GM10248 (cell line): Measurements from ENCODE around the gene RUNX1.

ENCODE experiments used
- CTCF ChIA-PET: fragments of 300-600 bp; sonication (Branson Sonifier 250); formaldehyde crosslinking; extraction: SDS; loops from one replicate; lab custom pipeline; 2021; ENCODE audit warnings: antibody characterized with exemption; lab: Yijun Ruan, JAX
- POLR2A ChIA-PET: fragments of 350-650 bp; sonication (Branson Sonifier 250); formaldehyde crosslinking; extraction: SDS; loops from one replicate; lab custom pipeline; 2020; ENCODE audit warnings: antibody characterized with exemption; lab: Yijun Ruan, JAX
- DNase-seq: peaks from one replicate; pipeline ENCODE4 v3.0.0; 2012; ENCODE audit errors: extremely low spot score
- TF ChIP-seq, protein P1 (sequence below): IDR thresholded peaks from 2 replicates; pipeline ENCODE4 v1.5.1; 2012; ENCODE audit warnings: mild to moderate bottlenecking, low read depth; ENCODE audit errors: extremely low read depth, missing control alignments, control extremely low read depth

The RUNX1 gene

DNA sequence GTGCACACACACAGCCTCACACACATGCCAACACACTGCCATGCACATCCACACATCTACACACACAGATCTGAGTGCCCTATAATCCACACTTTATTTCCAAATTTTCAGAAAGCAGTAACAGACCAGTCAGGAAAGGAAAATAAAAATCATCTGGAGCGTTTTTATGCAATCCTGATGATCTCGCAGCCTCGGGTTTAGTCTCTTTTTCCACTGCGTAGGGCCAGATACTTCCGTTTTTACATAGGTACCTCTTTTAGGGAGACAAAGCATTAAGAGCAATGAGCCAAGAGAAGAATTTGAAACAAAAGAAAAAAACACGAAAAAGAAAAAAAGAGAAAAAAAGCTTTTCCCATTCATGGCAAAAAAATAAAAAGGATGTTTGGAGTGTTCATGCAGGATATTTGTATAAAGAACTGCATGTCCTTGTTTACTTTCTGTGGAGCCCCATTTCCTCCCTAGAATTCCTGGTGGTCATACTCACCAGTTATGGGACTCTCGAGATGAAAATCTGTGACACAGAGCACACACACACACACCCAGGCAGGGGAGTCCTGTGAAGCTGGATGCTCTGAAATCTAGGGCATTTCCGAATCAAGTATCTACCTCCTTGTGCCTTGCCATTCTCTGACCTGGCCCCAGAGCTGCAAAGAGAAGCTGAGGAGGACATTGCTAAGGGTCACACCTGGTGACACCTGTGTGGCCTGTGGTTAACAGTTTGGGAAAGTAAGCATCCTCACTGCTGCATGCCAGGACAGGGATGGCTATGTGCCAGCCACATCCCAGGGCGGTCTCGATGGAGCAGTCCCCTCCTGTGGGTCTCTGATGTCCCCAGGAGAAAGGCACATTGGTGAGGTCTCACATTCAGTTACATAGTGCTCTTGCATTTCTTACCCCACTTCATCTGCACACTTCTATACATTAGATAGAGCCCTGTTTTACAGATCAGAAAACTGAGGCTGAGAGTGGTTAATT, 83.6 kb downstream of the RUNX1 start:
- TF ChIP-seq, protein P1, sequence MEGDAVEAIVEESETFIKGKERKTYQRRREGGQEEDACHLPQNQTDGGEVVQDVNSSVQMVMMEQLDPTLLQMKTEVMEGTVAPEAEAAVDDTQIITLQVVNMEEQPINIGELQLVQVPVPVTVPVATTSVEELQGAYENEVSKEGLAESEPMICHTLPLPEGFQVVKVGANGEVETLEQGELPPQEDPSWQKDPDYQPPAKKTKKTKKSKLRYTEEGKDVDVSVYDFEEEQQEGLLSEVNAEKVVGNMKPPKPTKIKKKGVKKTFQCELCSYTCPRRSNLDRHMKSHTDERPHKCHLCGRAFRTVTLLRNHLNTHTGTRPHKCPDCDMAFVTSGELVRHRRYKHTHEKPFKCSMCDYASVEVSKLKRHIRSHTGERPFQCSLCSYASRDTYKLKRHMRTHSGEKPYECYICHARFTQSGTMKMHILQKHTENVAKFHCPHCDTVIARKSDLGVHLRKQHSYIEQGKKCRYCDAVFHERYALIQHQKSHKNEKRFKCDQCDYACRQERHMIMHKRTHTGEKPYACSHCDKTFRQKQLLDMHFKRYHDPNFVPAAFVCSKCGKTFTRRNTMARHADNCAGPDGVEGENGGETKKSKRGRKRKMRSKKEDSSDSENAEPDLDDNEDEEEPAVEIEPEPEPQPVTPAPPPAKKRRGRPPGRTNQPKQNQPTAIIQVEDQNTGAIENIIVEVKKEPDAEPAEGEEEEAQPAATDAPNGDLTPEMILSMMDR: no peak
- POLR2A ChIA-PET: no interaction called here
- DNase-seq: no peak
- CTCF ChIA-PET: interaction anchor here (1.2 to 1.3 kb wide), 2 partner anchors 11 to 15 kb away, joined by 3 to 4 read pairs; no protein-coding TSS in a partner anchor

DNA sequence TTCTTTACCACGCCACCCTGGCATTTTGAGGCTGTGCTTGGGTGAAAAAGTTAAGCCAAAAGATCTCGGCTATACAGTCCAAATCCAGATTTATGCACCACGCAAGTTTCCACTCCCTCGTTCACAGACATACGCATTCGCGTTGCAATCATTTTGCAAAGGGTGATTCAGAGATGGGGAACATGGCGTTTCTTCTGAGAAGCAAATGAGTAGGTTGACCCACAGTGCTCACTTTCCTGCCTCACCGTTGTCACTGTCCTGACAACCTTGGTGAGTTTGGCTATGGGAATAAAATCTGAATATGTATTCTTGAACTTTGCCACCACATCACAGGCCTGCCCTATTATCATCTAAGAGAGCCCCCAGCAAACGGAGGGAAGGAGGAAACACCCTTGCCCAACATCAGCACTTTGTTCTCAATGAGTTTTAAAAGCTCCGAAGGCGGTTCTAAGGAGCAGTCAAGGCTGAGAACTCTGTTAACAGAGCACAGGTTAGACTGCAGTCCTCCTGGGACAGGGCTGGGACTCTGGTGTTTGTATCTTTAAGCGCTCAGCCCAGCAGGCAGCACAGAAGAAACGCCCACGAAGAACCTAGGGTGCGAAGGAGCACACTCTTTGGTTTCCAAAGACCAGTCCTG, 86.4 kb downstream of the RUNX1 start:
- POLR2A ChIA-PET: no interaction called here
- CTCF ChIA-PET: interaction anchor here (1.1 kb wide), 1 partner anchor 21 kb away, joined by 3 read pairs; no protein-coding TSS in a partner anchor
- DNase-seq: no peak
- TF ChIP-seq, protein P1: no peak

DNA sequence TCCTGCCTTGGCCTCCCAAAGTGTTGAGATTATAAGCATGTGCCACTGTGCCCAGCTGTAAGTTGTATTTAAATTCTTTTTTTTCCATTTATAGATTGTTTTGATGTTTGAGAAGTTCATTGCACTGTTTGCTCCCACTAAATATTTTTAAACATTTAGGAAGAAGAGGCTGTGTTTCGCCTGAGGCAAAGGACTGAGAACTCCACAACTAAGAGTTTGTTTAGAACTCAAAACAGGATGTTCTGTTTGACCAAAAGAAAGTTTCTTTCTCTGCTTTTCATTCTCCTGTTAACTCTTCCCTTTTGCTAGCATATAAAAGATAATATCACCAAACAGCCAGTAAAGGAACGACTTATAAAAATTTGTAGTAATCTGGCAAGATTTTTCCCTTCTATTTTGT, 87.0 kb downstream of the RUNX1 start:
- ChIA-PET CTCF (interaction anchor here (1.2 kb wide), 1 partner anchor 20 kb away, joined by 3 read pairs; no protein-coding TSS in a partner anchor), POLR2A (no interaction called here)
- TF ChIP-seq, protein P1: no peak
- DNase-seq: no peak

GRCh38 chr21:34960687-34961086, 88.4 kb downstream of the RUNX1 start:
- ChIA-PET POLR2A (no interaction called here), CTCF (interaction anchor here (0.7 to 1.3 kb wide), 3 partner anchors 19 to 28 kb away, joined by 3 to 5 read pairs (median 3); no protein-coding TSS in a partner anchor)
- DNase-seq: no peak
- TF ChIP-seq, protein P1: no peak

DNA sequence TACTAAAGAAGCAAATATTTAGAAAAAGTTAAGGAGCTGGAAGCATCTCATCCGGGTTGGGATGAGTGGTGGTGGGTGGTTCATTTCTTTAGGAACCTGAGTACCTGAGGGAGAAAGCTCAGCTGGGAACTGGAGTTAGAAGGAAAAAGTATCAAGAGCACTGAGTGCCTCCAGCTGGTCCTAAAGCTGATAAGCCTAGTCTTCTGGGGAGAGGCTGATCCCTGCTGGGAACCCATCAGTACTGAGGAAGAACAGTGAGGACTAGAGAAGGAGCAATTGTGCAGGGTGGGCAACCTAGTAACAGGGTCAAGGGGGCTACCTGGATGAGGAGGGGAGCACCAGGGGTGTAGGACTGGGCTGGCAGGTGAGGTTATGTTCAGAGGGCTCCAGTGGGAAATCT, 89.5 kb downstream of the RUNX1 start:
- CTCF ChIA-PET: interaction anchor here (1.3 kb wide), 1 partner anchor 23 kb away, joined by 5 read pairs; no protein-coding TSS in a partner anchor

More for the DNA sequence above, 89.5 kb downstream of the RUNX1 start:
- POLR2A ChIA-PET: no interaction called here
- TF ChIP-seq, protein P1: no peak
- no peak for DNase-seq
